GM12891 (cell line): ENCODE data around the gene TAP1.
A peak's percentile ranks its signal among the peaks of the same experiment; 100 is the strongest.

Experiments
- PAX5 ChIP-seq: IDR thresholded peaks from 2 replicates; pipeline ENCODE4 v1.6.1; 2011; ENCODE audit warnings: low read length, moderate library complexity, mild to moderate bottlenecking; ENCODE audit not compliant: insufficient read depth, severe bottlenecking
- POLR2A ChIP-seq: IDR thresholded peaks from 2 replicates; pipeline ENCODE4 v1.6.1; 2011; ENCODE audit warnings: low read depth, low read length, control low read depth
- POLR2AphosphoS5 ChIP-seq: IDR thresholded peaks from 2 replicates; pipeline ENCODE4 v1.6.1; 2011; ENCODE audit warnings: low read depth, low read length, control low read depth
- TAF1 ChIP-seq: IDR thresholded peaks from 2 replicates; pipeline ENCODE4 v1.6.1; 2011; ENCODE audit warnings: low read depth, low read length, control low read depth

DNA sequence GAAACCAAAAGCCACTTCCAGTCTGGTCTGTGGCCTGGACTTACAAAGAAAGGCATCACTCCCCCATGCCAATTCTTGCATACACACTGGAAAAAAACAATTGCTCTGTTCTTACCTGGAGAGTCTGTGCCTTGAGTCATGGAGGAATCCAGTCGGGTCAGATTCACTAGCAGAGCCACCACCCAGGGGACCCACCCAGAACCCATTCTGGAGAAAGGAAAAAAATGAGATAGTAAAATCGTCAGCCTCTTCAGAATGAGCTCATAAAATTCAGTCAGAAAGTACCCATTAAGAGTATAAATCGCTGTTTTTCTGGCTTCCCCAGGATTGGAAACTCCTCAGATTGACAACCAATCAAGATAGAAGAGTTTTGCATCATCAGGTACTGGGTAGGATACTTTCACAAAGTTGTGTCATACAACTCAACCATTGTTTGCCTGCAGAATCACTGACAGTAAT lies 36.7 kb downstream of the TAP1 start, which contains the start of gene HLA-DOB:
- no peak for TF ChIP-seq POLR2A
- TF ChIP-seq POLR2AphosphoS5 = no peak
- TF ChIP-seq TAF1 = 0 out of 2 replicates have a peak, but pooled peaks have one; percentile 27
- TF ChIP-seq PAX5 = no peak
